Trophoblast cell (in vitro differentiated cells and primary cell): Measurements from ENCODE around the gene SPRED1.
"Not testable (repeated sequence)": the region's sequence is repeated elsewhere in the genome, so short reads cannot be mapped to it uniquely, and the experiment has no call there.

ENCODE experiments used
- DNase-seq, 2 donors: peaks; one replicate each; pipeline ENCODE4 v3.0.0-alpha.2; 2016
- H2AFZ ChIP-seq: 2 replicates; pipeline ENCODE4 v1.6.1; 2013; ENCODE audit warnings: low read length, moderate library complexity, mild to moderate bottlenecking; ENCODE audit not compliant: insufficient read depth, poor library complexity
- H2AK5ac ChIP-seq: 2 replicates; pipeline ENCODE4 v1.6.1; 2013; ENCODE audit warnings: mild to moderate bottlenecking, low read length
- H2BK120ac ChIP-seq: 2 replicates; pipeline ENCODE4 v1.6.1; 2013; ENCODE audit warnings: low read length, mild to moderate bottlenecking, moderate library complexity; ENCODE audit not compliant: insufficient read depth, poor library complexity
- H2BK12ac ChIP-seq: 2 replicates; pipeline ENCODE4 v1.6.1; 2013; ENCODE audit warnings: mild to moderate bottlenecking, low read length, moderate library complexity
- H2BK5ac ChIP-seq: 2 replicates; pipeline ENCODE4 v1.6.1; 2013; ENCODE audit warnings: low read length, low read depth, moderate library complexity, mild to moderate bottlenecking; ENCODE audit not compliant: poor library complexity
- H3K14ac ChIP-seq: 2 replicates; pipeline ENCODE4 v1.6.1; 2013; ENCODE audit warnings: mild to moderate bottlenecking, low read length
- H3K18ac ChIP-seq: 2 replicates; pipeline ENCODE4 v1.6.1; 2013; ENCODE audit warnings: mild to moderate bottlenecking, low read length
- H3K23ac ChIP-seq: 2 replicates; pipeline ENCODE4 v1.6.1; 2013; ENCODE audit warnings: low read length
- H3K27ac ChIP-seq: 2 replicates; pipeline ENCODE4 v1.5.1; 2013; ENCODE audit warnings: low read depth, mild to moderate bottlenecking, inconsistent platforms, low read length, moderate library complexity
- H3K27me3 ChIP-seq: 2 replicates; pipeline ENCODE4 v1.6.1; 2013; ENCODE audit warnings: inconsistent platforms, mild to moderate bottlenecking, low read length, moderate library complexity; ENCODE audit not compliant: insufficient read depth
- H3K36me3 ChIP-seq, 2 experiments: 1 replicate in 1 of 2; 2 replicates in 1 of 2; pipeline ENCODE4 v1.6.1; 2013; ENCODE audit warnings: low read length in 2 of 2, mild to moderate bottlenecking in 2 of 2, moderate library complexity in 1 of 2; ENCODE audit not compliant: insufficient read depth in 2 of 2, control insufficient read depth in 1 of 2
- H3K4ac ChIP-seq: 2 replicates; pipeline ENCODE4 v1.6.1; 2013; ENCODE audit warnings: low read depth, mild to moderate bottlenecking, low read length, moderate library complexity
- H3K4me1 ChIP-seq, 2 experiments: 1 replicate in 1 of 2; 2 replicates in 1 of 2; pipeline ENCODE4 v1.6.1; 2013; ENCODE audit warnings: low read length in 2 of 2, mild to moderate bottlenecking in 2 of 2, moderate library complexity in 1 of 2; ENCODE audit not compliant: insufficient read depth in 2 of 2, control insufficient read depth in 1 of 2
- H3K4me2 ChIP-seq: 2 replicates; pipeline ENCODE4 v1.6.1; 2013; ENCODE audit warnings: inconsistent platforms, mild to moderate bottlenecking, low read length, moderate library complexity
- H3K4me3 ChIP-seq: 2 replicates; pipeline ENCODE4 v1.5.1; 2013; ENCODE audit warnings: mild to moderate bottlenecking, low read depth, low read length, inconsistent platforms
- H3K79me1 ChIP-seq: one replicate; pipeline ENCODE4 v1.6.1; 2013; ENCODE audit warnings: low read length
- H3K79me2 ChIP-seq: 2 replicates; pipeline ENCODE4 v1.6.1; 2013; ENCODE audit warnings: low read length, mild to moderate bottlenecking; ENCODE audit not compliant: control insufficient read depth, insufficient read depth, poor library complexity
- H3K9ac ChIP-seq: 2 replicates; pipeline ENCODE4 v1.6.1; 2013; ENCODE audit warnings: mild to moderate bottlenecking, low read length
- H3K9me3 ChIP-seq: 2 replicates; pipeline ENCODE4 v1.6.1; 2013; ENCODE audit warnings: low read depth, mild to moderate bottlenecking, control low read depth, inconsistent platforms, low read length; ENCODE audit not compliant: insufficient read depth
- H4K12ac ChIP-seq: 2 replicates; pipeline ENCODE4 v1.6.1; 2013; ENCODE audit warnings: low read depth, mild to moderate bottlenecking, low read length, moderate library complexity
- H4K8ac ChIP-seq: 2 replicates; pipeline ENCODE4 v1.6.1; 2013; ENCODE audit warnings: low read depth, mild to moderate bottlenecking, low read length, moderate library complexity
- H4K91ac ChIP-seq: one replicate; pipeline ENCODE4 v1.6.1; 2013; ENCODE audit warnings: low read depth, mild to moderate bottlenecking, low read length, moderate library complexity
- WGBS: extraction: QIAGEN DNeasy Blood & Tissue Kit; methylation state at CpG from one replicate; pipeline ENCODE4 v1.1.7; 2013; ENCODE audit warnings: missing lambda C conversion rate; ENCODE audit not compliant: insufficient read length, insufficient coverage; ENCODE audit errors: extremely low coverage; 5-methylcytosine and 5-hydroxymethylcytosine counted together

Gene SPRED1

DNA sequence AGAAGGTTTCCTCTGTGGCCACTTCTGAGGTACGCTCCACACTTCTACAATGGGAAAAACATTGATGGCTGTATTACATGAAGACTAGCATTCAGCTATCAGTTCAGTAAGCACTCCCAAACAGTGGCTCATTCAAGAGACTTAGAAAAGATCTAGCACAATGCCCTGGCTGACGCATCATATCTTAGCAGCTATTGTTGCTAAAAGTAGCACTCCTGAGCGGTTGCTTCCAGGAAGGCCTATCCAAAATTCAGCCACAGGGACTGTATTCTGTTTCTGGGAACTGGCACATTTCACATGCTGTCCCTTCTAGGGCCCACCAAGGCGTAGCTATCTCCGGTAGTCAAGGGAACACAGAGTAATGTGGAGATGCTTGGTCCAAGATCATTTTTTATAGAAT lies 21.2 kb upstream of the SPRED1 start:
- no peaks in the 10 kb centered on the region for H3K9me3 ChIP-seq
- H4K12ac ChIP-seq, result no peak overlapping the region
- H3K4ac ChIP-seq, result no peak overlapping the region
- H3K14ac ChIP-seq, result no peak overlapping the region
- H2BK5ac ChIP-seq, result no peak overlapping the region
- H2BK120ac ChIP-seq, result no peak overlapping the region
- H2AFZ ChIP-seq, result no peak overlapping the region
- no peak overlapping the region for H3K23ac ChIP-seq
- H4K91ac ChIP-seq, result no peak overlapping the region
- no peak overlapping the region for H4K8ac ChIP-seq
- no peak for DNase-seq
- H3K27me3 ChIP-seq, result no peaks in the 10 kb centered on the region
- no peaks in the 10 kb centered on the region for H3K4me1 ChIP-seq
- WGBS, result no CpG with 5 or more reads among the region's 5 CpGs
- no peak overlapping the region for H3K9ac ChIP-seq
- no peak overlapping the region for H3K27ac ChIP-seq
- no peaks in the 10 kb centered on the region for H3K79me1 ChIP-seq
- no peak overlapping the region for H2AK5ac ChIP-seq
- no peaks in the 10 kb centered on the region for H3K79me2 ChIP-seq
- H2BK12ac ChIP-seq, result no peak overlapping the region
- H3K18ac ChIP-seq, result no peak overlapping the region
- no peaks in the 10 kb centered on the region for H3K36me3 ChIP-seq
- H3K4me3 ChIP-seq, result no peak overlapping the region
- no peak overlapping the region for H3K4me2 ChIP-seq

DNA sequence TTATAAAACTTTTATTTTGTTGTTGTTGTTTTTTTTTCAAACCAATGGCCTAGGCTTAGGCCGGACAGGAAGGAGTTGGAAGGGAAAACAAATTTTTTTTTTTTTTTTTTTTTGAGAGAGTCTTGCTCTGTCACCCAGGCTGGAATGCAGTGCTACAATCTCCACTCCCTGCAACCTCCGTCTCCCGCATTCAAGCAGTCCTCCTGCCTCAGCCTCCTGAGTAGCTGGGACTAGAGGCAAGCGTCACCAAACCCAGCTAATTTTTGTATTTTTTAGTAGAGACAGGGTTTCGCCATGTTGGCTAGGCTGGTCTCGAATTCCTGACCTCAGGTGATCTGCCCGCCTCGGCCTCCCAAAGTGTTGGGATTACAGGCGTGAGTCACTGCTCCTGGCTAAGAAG lies 15.6 kb upstream of the SPRED1 start:
- H3K27me3 ChIP-seq, H3K79me1 ChIP-seq, H3K14ac ChIP-seq, H3K4me3 ChIP-seq, H3K79me2 ChIP-seq, H3K23ac ChIP-seq, H2BK5ac ChIP-seq, H4K12ac ChIP-seq, H2AK5ac ChIP-seq, H3K36me3 ChIP-seq, H2AFZ ChIP-seq, H3K9me3 ChIP-seq, H2BK120ac ChIP-seq, H3K18ac ChIP-seq, H2BK12ac ChIP-seq, H3K4me1 ChIP-seq, H3K4me2 ChIP-seq, H4K8ac ChIP-seq, H4K91ac ChIP-seq, H3K4ac ChIP-seq, H3K27ac ChIP-seq, H3K9ac ChIP-seq: not testable (repeated sequence)
- DNase-seq, result peak; percentile 77 to 78
- no CpG with 5 or more reads among the region's 9 CpGs for WGBS

GRCh38 chr15:38238311-38238710 lies 14.3 kb upstream of the SPRED1 start:
- Histone ChIP-seq H3K4me1 (no peaks in the 10 kb centered on the region), H4K12ac (no peak overlapping the region), H3K14ac (no peak overlapping the region), H3K9me3 (no peaks in the 10 kb centered on the region), H3K27ac (no peak overlapping the region), H3K18ac (no peak overlapping the region), H3K79me1 (no peaks in the 10 kb centered on the region), H2AK5ac (no peak overlapping the region), H3K23ac (no peak overlapping the region), H2BK120ac (no peak overlapping the region), H4K8ac (no peak overlapping the region), H4K91ac (no peak overlapping the region), H3K4me2 (no peak overlapping the region), H3K27me3 (no peaks in the 10 kb centered on the region), H2AFZ (no peak overlapping the region), H3K4ac (no peak overlapping the region), H2BK12ac (no peak overlapping the region), H3K9ac (no peak overlapping the region), H3K36me3 (no peaks in the 10 kb centered on the region), H3K79me2 (no peaks in the 10 kb centered on the region), H3K4me3 (no peak overlapping the region), H2BK5ac (no peak overlapping the region)
- DNase-seq, result no peak
- no CpG with 5 or more reads among the region's 2 CpGs for WGBS

DNA sequence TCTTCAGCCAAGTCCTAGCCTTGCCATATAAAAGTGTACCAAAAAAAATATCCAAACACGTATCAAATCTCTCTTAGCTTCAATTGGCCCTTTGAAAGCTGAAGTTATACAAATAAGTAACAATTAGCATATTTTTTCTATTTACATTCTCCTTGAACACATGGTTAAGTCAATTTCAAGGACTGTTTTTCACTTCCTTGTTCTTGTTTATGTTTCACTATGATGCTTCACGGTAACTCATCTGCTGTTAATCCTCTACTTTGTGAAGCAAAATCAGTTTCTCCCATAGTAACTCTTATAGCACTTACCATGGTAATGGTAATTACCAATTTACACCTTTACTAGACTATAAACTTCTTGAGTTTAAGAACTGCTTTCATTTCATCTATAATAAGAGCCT lies 10.6 kb upstream of the SPRED1 start:
- no CpG with 5 or more reads among the region's 2 CpGs for WGBS
- no peak overlapping the region for H2AK5ac ChIP-seq

More for the DNA sequence above, 10.6 kb upstream of the SPRED1 start:
- Histone ChIP-seq H3K4ac (no peak overlapping the region), H3K9ac (no peak overlapping the region), H4K91ac (no peak overlapping the region), H3K9me3 (no peaks in the 10 kb centered on the region), H3K36me3 (no peaks in the 10 kb centered on the region), H3K4me3 (no peak overlapping the region), H3K4me2 (no peak overlapping the region), H3K79me2 (no peaks in the 10 kb centered on the region), H3K4me1 (no peaks in the 10 kb centered on the region), H4K12ac (no peak overlapping the region), H3K79me1 (no peaks in the 10 kb centered on the region), H3K27ac (no peak overlapping the region), H3K18ac (no peak overlapping the region), H2AFZ (no peak overlapping the region), H2BK120ac (no peak overlapping the region), H3K14ac (no peak overlapping the region), H2BK5ac (no peak overlapping the region), H3K23ac (no peak overlapping the region), H2BK12ac (no peak overlapping the region), H4K8ac (no peak overlapping the region), H3K27me3 (no peaks in the 10 kb centered on the region)
- no peak for DNase-seq
